CD4-positive, alpha-beta memory T cell (primary cell): ENCODE results near the gene ZNF512B. TPM values are rescaled to one million over a fixed set of nuclear protein-coding genes. Genes with fewer than 3 reads are reported as not detected.
"Not testable (repeated sequence)": the region's sequence is repeated elsewhere in the genome, so short reads cannot be mapped to it uniquely, and the experiment has no call there.

Experiments used
- CTCF ChIA-PET: fragments of 350-600 bp; sonication (Branson Sonifier 250); formaldehyde crosslinking; loops from one replicate; lab custom pipeline; 2021; ENCODE audit warnings: inconsistent platforms; ENCODE audit not compliant: partially characterized antibody; lab: Charles Lee
- POLR2A ChIA-PET: fragments of 350-600 bp; sonication (Branson Sonifier 250); formaldehyde crosslinking; loops from one replicate; lab custom pipeline; 2021; ENCODE audit not compliant: partially characterized antibody; lab: Charles Lee
- DNase-seq, 5 donors: peaks; one replicate each; pipeline versions ENCODE4 v3.0.0 to v3.0.0-alpha.2; 2020 to 2022; ENCODE audit warnings: mixed read lengths in 1 of 5
- H3K27ac ChIP-seq: one replicate; pipeline ENCODE4 v1.7.0; 2013; ENCODE audit warnings: low read depth, low read length
- H3K27me3 ChIP-seq: 2 replicates; pipeline ENCODE4 v1.7.0; 2013; ENCODE audit warnings: mild to moderate bottlenecking, low read length, moderate library complexity; ENCODE audit not compliant: insufficient read depth
- H3K36me3 ChIP-seq: 2 replicates; pipeline ENCODE4 v1.7.0; 2013; ENCODE audit warnings: mild to moderate bottlenecking, low read length, moderate library complexity; ENCODE audit not compliant: insufficient read depth
- H3K4me1 ChIP-seq: 2 replicates; pipeline ENCODE4 v1.7.0; 2013; ENCODE audit warnings: mild to moderate bottlenecking, low read length, moderate library complexity; ENCODE audit not compliant: insufficient read depth
- H3K4me3 ChIP-seq, 2 donors: one replicate each; pipeline ENCODE4 v1.7.0; 2013; ENCODE audit warnings: low read length in 2 of 2, mild to moderate bottlenecking in 1 of 2
- H3K9me3 ChIP-seq, 2 donors: one replicate each; pipeline ENCODE4 v1.7.0; 2013; ENCODE audit warnings: low read length in 2 of 2, control low read depth in 1 of 2; ENCODE audit not compliant: control insufficient read depth in 1 of 2
- H3K27ac Mint-ChIP-seq, 7 donors: one replicate each; pipeline ENCODE4 v1.8.0; 2020 to 2021; ENCODE audit warnings: mixed read lengths in 7 of 7, mild to moderate bottlenecking in 6 of 7, inconsistent platforms in 3 of 7, moderate library complexity in 3 of 7
- H3K27me3 Mint-ChIP-seq, 2 donors: one replicate each; pipeline ENCODE4 v1.8.0; 2020 to 2021; ENCODE audit warnings: mixed read lengths in 2 of 2
- H3K36me3 Mint-ChIP-seq, 2 donors: one replicate each; pipeline ENCODE4 v1.8.0; 2020 to 2021; ENCODE audit warnings: mixed read lengths in 2 of 2, inconsistent platforms in 1 of 2, mild to moderate bottlenecking in 1 of 2
- H3K4me1 Mint-ChIP-seq, 4 donors: one replicate each; pipeline ENCODE4 v1.8.0; 2020 to 2021; ENCODE audit warnings: mixed read lengths in 4 of 4, mild to moderate bottlenecking in 1 of 4
- H3K4me3 Mint-ChIP-seq, 8 donors: one replicate each; pipeline ENCODE4 v1.8.0; 2020 to 2021; ENCODE audit warnings: mixed read lengths in 8 of 8, mild to moderate bottlenecking in 7 of 8, moderate library complexity in 6 of 8, inconsistent platforms in 3 of 8
- H3K9me3 Mint-ChIP-seq, 8 donors: one replicate each; pipeline ENCODE4 v1.8.0; 2020 to 2021; ENCODE audit warnings: mixed read lengths in 8 of 8, mild to moderate bottlenecking in 5 of 8, inconsistent platforms in 3 of 8, moderate library complexity in 1 of 8
- intact Hi-C: fragments of 100-400 bp; cut with micrococcal nuclease; formaldehyde crosslinking; loops from one replicate; pipeline ENCODE4 v1.15.1; 2023
- polyA plus RNA-seq, 2 donors: library from polyadenylated mRNA; unstranded; fragments of 300-500 nt; fragmentation: Illumina TruSeq; gene quantifications; one replicate each; pipeline ENCODE4 v1.2.3, GENCODE V29; 2021
- total RNA-seq, 2 experiments: library from RNA; stranded (reverse); gene quantifications; one replicate each; pipeline ENCODE4 v1.2.3, GENCODE V29; 2021

Gene ZNF512B
- total and polyA plus RNA-seq, 4 experiments from 2014 or later = 0.20 to 22.0 (median 11.2) TPM

DNA sequence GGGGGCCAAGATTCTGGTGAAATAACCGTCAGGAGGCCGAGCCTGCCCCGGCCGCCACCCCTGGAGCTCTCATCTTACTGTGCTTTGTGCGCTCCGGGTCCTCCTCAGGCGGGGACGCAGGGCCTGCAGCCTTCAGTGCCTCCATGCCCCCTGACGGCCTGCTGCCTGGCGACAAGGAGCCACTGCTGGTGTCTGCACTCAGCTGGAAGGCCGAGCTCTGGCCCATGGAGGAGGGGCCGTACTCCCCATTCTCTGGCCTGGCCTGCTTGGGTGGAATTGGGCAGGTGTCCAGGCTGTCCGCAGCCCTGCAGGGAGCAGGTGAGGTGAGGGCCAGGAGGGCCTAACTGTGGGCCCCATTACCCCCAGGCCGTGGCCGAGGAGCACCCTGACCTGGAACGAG lies 5.3 kb downstream of the ZNF512B start:
- intact Hi-C loops = no loop called here
- Histone ChIP-seq H3K4me1 (peaks cover 12% of the 10 kb centered on the region), H3K36me3 (peaks cover 3% of the 10 kb centered on the region), H3K9me3 (no peaks in the 10 kb centered on the region), H3K27ac (no peak overlapping the region), H3K27me3 (no peaks in the 10 kb centered on the region), H3K4me3 (no peak overlapping the region)
- DNase-seq = no peak
- H3K4me3 Mint-ChIP-seq = no peak overlapping the region
- peaks cover 0 to 3% (median 0%) of the 10 kb centered on the region in 8 donors for H3K9me3 Mint-ChIP-seq
- no peak overlapping the region for H3K27ac Mint-ChIP-seq
- peaks cover 4 to 14% (median 9%) of the 10 kb centered on the region in 4 donors for H3K4me1 Mint-ChIP-seq
- POLR2A ChIA-PET = no interaction called here
- H3K36me3 Mint-ChIP-seq = peaks cover 0 to 20% of the 10 kb centered on the region in 2 donors
- no peaks in the 10 kb centered on the region for H3K27me3 Mint-ChIP-seq
- CTCF ChIA-PET = no interaction called here

DNA sequence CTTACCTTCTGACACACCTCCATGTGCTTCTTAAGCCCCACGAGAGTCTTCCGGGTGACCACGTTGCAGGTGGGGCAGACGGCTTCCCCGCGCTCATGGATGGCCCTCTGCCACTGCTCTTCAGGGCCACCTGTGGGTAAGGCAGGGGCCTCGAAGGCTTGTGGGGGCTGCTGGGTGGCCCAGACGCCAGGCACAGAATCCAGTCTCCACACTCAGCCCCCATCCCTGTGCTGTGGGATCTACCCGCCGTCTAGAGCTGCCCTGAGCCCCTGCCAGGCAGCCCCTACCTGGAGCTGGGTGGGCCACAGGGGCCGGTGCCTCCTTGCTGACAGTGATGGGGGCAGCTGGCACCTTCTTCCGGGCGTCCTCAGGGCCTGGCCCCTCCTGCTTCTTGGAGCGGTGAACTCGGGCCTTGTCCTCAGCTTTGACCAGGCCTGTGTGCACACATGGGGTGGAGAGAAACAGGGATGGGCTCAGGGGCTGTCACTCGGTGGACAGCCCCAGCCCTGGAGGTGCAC lies 5.9 kb downstream of the ZNF512B start:
- ChIA-PET CTCF (no interaction called here), POLR2A (no interaction called here)
- DNase-seq = peak in 1 of 5 donors; percentile 22
- H3K4me1 Mint-ChIP-seq = peaks cover 3 to 12% (median 8%) of the 10 kb centered on the region in 4 donors
- no peaks in the 10 kb centered on the region for H3K27me3 ChIP-seq
- H3K27ac Mint-ChIP-seq = peak overlapping the region in 1 of 7 donors; percentile 36
- H3K9me3 ChIP-seq = no peaks in the 10 kb centered on the region
- peaks cover 3% of the 10 kb centered on the region for H3K36me3 ChIP-seq
- H3K9me3 Mint-ChIP-seq = peaks cover 0 to 3% (median 0%) of the 10 kb centered on the region in 8 donors
- H3K4me3 Mint-ChIP-seq = no peak overlapping the region
- H3K4me1 ChIP-seq = peaks cover 9% of the 10 kb centered on the region
- no peak overlapping the region for H3K27ac ChIP-seq
- no peak overlapping the region for H3K4me3 ChIP-seq
- no peaks in the 10 kb centered on the region for H3K27me3 Mint-ChIP-seq
- intact Hi-C loops = no loop called here
- peaks cover 0 to 20% of the 10 kb centered on the region in 2 donors for H3K36me3 Mint-ChIP-seq

DNA sequence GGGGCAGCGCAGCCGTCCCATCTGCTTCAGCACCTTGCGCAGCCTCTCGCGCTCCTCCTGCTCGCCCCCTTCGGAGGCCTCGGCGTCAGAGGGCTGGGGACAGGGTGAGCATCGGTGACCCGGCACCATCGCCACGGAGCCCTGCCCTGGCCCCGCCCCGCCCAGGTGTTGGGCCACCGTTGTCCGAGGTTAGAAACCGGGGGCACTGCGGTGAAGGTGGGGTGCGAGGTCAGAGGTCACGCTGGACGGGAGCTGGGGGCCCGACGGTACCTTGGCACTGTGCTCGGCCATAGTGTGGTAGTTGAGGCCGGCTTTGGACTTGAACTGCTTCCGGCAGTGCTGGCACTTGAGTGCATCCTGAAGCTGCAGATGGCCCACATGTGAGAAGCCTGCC lies 6.4 kb downstream of the ZNF512B start:
- Mint-ChIP-seq H3K4me3 (no peak overlapping the region), H3K4me1 (peaks cover under 1 to 7% (median 4%) of the 10 kb centered on the region in 4 donors)
- CTCF ChIA-PET = no interaction called here

DNA sequence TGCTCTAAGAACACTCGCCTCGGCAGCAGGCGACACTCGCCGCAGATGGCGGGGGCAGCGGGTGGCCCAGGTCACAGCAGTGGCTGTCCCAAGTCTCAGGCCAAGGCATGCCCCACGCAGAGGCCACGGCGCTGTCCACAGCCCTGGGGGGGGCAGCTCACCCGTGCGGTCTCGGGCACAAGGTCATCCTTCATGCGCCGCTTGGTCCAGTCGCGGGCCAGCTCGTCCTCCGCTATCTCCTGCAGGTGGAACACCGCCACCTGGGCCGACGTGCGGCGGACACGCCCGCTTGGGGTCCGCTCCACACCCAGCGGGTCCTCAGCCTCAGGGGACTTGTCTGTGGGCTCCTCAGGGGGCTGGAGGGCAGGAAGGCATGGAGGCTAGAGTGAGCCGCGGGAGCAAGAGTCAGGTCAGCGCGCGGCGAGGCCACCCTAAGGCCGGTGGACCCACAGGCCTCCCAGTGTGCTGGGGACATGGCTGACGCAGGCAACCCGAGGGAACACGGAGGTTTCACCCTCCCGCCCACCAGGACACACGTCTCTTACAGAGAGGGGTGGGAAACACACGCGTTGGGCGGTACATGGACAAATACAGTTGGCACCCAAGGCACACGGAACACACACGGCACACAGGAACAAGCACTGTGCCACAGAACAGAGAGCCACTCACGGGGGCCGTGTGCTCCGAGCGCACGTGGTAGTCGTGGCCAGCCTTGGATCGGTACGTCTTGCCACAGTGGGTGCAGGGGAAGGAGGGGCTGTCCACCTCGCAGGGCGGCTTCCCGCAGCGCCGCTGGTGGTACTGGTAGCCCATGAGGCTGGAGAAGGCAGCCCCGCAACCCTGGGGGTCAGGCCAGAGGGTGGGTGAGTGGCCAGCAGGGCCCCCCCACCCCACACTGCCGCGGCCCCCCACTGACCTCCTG lies 7.0 kb downstream of the ZNF512B start:
- peak in 1 of 5 donors; percentile 33 for DNase-seq
- intact Hi-C loops = no loop called here
- Histone ChIP-seq H3K4me3 (no peak overlapping the region), H3K27me3 (no peaks in the 10 kb centered on the region), H3K36me3 (peaks cover 3% of the 10 kb centered on the region), H3K4me1 (peaks cover 6% of the 10 kb centered on the region), H3K27ac (no peak overlapping the region), H3K9me3 (no peaks in the 10 kb centered on the region)
- ChIA-PET POLR2A (interaction anchor here (0.7 to 1.1 kb wide), 2 partner anchors 15 to 59 kb away, joined by 3 read pairs; no protein-coding TSS in a partner anchor), CTCF (interaction anchor here (1.0 kb wide), 1 partner anchor 18 kb away, joined by 5 read pairs; the partner anchor contains the start of gene PRPF6)
- H3K27ac Mint-ChIP-seq = no peak overlapping the region
- H3K36me3 Mint-ChIP-seq = peaks cover 0 to 18% of the 10 kb centered on the region in 2 donors
- H3K9me3 Mint-ChIP-seq = peaks cover 0 to 3% (median 0%) of the 10 kb centered on the region in 8 donors
- H3K27me3 Mint-ChIP-seq = no peaks in the 10 kb centered on the region
- no peak overlapping the region for H3K4me3 Mint-ChIP-seq
- peaks cover 0 to 8% (median under 1%) of the 10 kb centered on the region in 4 donors for H3K4me1 Mint-ChIP-seq

More for the DNA sequence above, 6.4 kb downstream of the ZNF512B start:
- POLR2A ChIA-PET = no interaction called here
- no peak overlapping the region for H3K27ac Mint-ChIP-seq
- Histone ChIP-seq H3K27ac (no peak overlapping the region), H3K9me3 (no peaks in the 10 kb centered on the region), H3K27me3 (no peaks in the 10 kb centered on the region), H3K4me1 (peaks cover 4% of the 10 kb centered on the region), H3K36me3 (peaks cover 3% of the 10 kb centered on the region), H3K4me3 (no peak overlapping the region)
- peak in 1 of 5 donors; percentile 40 for DNase-seq
- H3K9me3 Mint-ChIP-seq = peaks cover 0 to 3% (median 0%) of the 10 kb centered on the region in 8 donors
- intact Hi-C loops = no loop called here
- H3K27me3 Mint-ChIP-seq = no peaks in the 10 kb centered on the region
- H3K36me3 Mint-ChIP-seq = peaks cover 0 to 18% of the 10 kb centered on the region in 2 donors

DNA sequence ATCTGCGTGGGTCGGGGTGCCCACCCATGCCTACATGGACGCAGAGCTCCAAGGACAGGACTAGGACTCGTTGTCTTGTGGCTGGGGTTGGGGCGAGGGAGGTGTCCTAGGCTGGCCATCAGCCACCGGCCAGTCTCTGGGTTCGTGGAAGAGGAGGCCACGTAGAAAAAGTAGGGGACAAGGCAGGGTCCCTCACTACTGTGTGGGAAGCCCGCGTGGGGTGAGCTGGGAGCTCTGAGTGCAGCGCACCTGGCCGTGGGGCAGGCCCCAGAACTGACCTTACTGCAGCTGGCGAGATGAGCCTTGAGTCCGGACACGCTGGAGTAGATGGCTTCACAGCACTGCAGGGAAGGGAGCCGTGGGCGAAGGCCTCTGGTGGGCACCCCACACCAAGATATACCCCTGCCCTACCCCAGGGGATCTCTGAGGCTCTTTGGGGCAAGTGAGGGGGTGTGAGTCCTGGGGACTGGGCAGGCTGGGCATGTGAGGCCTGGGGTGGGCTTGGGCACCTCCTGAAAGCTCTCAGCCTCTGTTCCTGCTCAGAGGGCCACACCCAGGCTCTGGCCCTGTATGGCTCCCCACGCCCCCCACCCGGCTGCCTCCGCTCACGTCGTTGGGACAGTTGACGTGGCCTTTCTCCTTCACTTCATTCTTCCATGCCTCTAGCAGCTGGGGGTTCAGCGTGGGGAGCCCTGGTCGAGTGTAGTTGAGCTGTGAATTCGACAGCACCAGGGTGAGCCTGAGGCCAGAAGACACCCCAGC lies 7.9 kb downstream of the ZNF512B start:
- peaks cover 3% of the 10 kb centered on the region for H3K36me3 ChIP-seq
- peaks cover 0 to 21% of the 10 kb centered on the region in 2 donors for H3K36me3 Mint-ChIP-seq
- no peaks in the 10 kb centered on the region for H3K27me3 ChIP-seq
- no peak overlapping the region for H3K4me3 ChIP-seq
- H3K27ac Mint-ChIP-seq = no peak overlapping the region
- ChIA-PET CTCF (interaction anchor here (1.0 kb wide), 1 partner anchor 19 kb away, joined by 5 read pairs; the partner anchor contains the start of gene PRPF6), POLR2A (interaction anchor here (0.7 to 1.1 kb wide), 2 partner anchors 14 to 58 kb away, joined by 3 read pairs; no protein-coding TSS in a partner anchor)
- peaks cover 14% of the 10 kb centered on the region for H3K4me1 ChIP-seq
- no peak overlapping the region for H3K27ac ChIP-seq
- intact Hi-C loops = no loop called here
- peak in 1 of 5 donors; percentile 5 for DNase-seq
- peaks cover 0 to 3% (median 0%) of the 10 kb centered on the region in 8 donors for H3K9me3 Mint-ChIP-seq
- H3K27me3 Mint-ChIP-seq = no peaks in the 10 kb centered on the region
- no peaks in the 10 kb centered on the region for H3K9me3 ChIP-seq
- H3K4me1 Mint-ChIP-seq = peaks cover 0 to 16% (median 5%) of the 10 kb centered on the region in 4 donors
- H3K4me3 Mint-ChIP-seq = no peak overlapping the region

DNA sequence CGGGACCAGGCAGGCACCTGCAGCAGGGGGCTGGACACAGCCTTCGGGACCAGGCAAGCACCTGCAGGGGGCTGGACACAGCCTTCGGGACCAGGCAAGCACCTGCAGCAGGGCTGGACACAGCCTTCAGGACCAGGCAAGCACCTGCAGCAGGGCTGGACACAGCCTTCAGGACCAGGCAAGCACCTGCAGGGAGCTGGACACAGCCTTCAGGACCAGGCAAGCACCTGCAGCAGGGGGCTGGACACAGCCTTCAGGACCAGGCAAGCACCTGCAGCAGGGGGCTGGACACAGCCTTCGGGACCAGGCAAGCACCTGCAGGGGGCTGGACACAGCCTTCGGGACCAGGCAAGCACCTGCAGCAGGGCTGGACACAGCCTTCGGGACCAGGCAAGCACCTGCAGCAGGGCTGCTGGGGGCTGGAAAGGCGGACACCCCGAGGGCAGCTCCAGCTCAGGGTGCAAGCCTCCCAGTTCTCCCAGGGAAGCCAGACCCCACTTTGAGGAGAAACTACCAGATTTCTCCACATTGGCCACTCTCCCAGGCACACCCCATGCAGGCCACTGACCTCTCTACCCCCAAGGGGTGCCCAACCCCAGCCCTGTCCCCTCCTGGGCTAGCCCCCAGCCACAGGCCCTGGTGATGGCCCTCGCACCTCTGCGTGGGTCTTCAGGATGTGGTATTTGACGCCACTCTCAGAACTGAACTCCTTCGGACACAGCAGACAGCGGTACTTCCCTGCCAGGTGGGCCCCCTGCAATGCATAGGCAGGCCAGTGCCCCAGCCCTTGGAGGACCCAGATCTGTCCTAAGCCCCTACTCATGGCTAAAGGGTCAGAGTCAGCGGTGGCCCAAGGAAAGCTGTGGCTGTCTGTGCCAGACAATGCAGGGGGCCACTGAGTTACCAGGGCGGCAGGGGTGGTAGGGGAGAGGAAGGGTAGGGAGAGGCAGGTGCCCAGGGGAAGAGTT lies 8.8 kb downstream of the ZNF512B start:
- DNase-seq = peak in 1 of 5 donors; percentile 28
- POLR2A ChIA-PET, H3K9me3 Mint-ChIP-seq, H3K27me3 Mint-ChIP-seq, H3K27ac ChIP-seq, CTCF ChIA-PET, intact Hi-C loops, H3K36me3 ChIP-seq, H3K9me3 ChIP-seq, H3K27me3 ChIP-seq, H3K4me3 Mint-ChIP-seq, H3K4me3 ChIP-seq, H3K27ac Mint-ChIP-seq: not testable (repeated sequence)
- peaks cover 0 to 18% of the 10 kb centered on the region in 2 donors for H3K36me3 Mint-ChIP-seq
- H3K4me1 Mint-ChIP-seq = peaks cover 0 to 16% (median 8%) of the 10 kb centered on the region in 4 donors
- peaks cover 17% of the 10 kb centered on the region for H3K4me1 ChIP-seq
